H9 (cell line): Measurements from ENCODE around the gene MFAP3. TPM values are rescaled to one million over a fixed set of nuclear protein-coding genes. Genes with fewer than 3 reads are reported as not detected.

Source experiments
- DNase-seq: peaks from one replicate; pipeline ENCODE4 v3.0.0-alpha.2; 2017
- H2AFZ ChIP-seq: one replicate; pipeline ENCODE4 v1.6.1; 2013; ENCODE audit warnings: mild to moderate bottlenecking, low read length, control low read depth, moderate library complexity
- H2AK5ac ChIP-seq: 2 replicates; pipeline ENCODE4 v1.6.1; 2013; ENCODE audit warnings: low read length, control low read depth, mixed read lengths; ENCODE audit not compliant: insufficient read length
- H2BK120ac ChIP-seq: one replicate; pipeline ENCODE4 v1.6.1; 2013; ENCODE audit warnings: low read depth, mild to moderate bottlenecking, low read length, control low read depth, inconsistent platforms; ENCODE audit not compliant: poor library complexity, severe bottlenecking
- H2BK12ac ChIP-seq: 2 replicates; pipeline ENCODE4 v1.6.1; 2013; ENCODE audit warnings: low read length, control low read depth, mixed read lengths, low read depth; ENCODE audit not compliant: insufficient read length
- H2BK15ac ChIP-seq: 2 replicates; pipeline ENCODE4 v1.6.1; 2013; ENCODE audit warnings: low read depth, low read length, control low read depth
- H2BK20ac ChIP-seq: one replicate; pipeline ENCODE4 v1.6.1; 2013; ENCODE audit warnings: low read depth, mild to moderate bottlenecking, low read length, control low read depth, inconsistent platforms; ENCODE audit not compliant: poor library complexity, severe bottlenecking
- H2BK5ac ChIP-seq: 2 replicates; pipeline ENCODE4 v1.6.1; 2013; ENCODE audit warnings: low read length, control low read depth, mixed read lengths; ENCODE audit not compliant: insufficient read length
- H3K14ac ChIP-seq: 2 replicates; pipeline ENCODE4 v1.6.1; 2013; ENCODE audit warnings: low read length, control low read depth; ENCODE audit not compliant: insufficient read depth
- H3K18ac ChIP-seq: 2 replicates; pipeline ENCODE4 v1.6.1; 2013; ENCODE audit warnings: low read depth, mild to moderate bottlenecking, mixed read lengths, low read length, control low read depth; ENCODE audit not compliant: insufficient read length
- H3K23ac ChIP-seq: 2 replicates; pipeline ENCODE4 v1.6.1; 2013; ENCODE audit warnings: low read length, control low read depth, mixed read lengths, low read depth; ENCODE audit not compliant: insufficient read length
- H3K23me2 ChIP-seq: 2 replicates; pipeline ENCODE4 v1.6.1; 2013; ENCODE audit warnings: low read depth, mild to moderate bottlenecking, mixed read lengths, low read length, control low read depth; ENCODE audit not compliant: insufficient read length, poor library complexity, severe bottlenecking
- H3K27ac ChIP-seq: 2 replicates; pipeline ENCODE4 v1.5.1; 2013; ENCODE audit warnings: low read length, control low read depth, mixed read lengths, low read depth; ENCODE audit not compliant: insufficient read length
- H3K27me3 ChIP-seq: 2 replicates; pipeline ENCODE4 v1.6.1; 2013; ENCODE audit warnings: low read length, control low read depth, inconsistent platforms; ENCODE audit not compliant: insufficient read depth
- H3K4ac ChIP-seq: 2 replicates; pipeline ENCODE4 v1.6.1; 2013; ENCODE audit warnings: low read depth, mild to moderate bottlenecking, control low read depth, inconsistent platforms, low read length, moderate library complexity
- H3K4me1 ChIP-seq: 2 replicates; pipeline ENCODE4 v1.6.1; 2013; ENCODE audit warnings: low read length, control low read depth, inconsistent platforms; ENCODE audit not compliant: insufficient read depth
- H3K4me2 ChIP-seq: 2 replicates; pipeline ENCODE4 v1.6.1; 2013; ENCODE audit warnings: low read length, control low read depth, mixed read lengths; ENCODE audit not compliant: insufficient read length, insufficient read depth
- H3K56ac ChIP-seq: 2 replicates; pipeline ENCODE4 v1.6.1; 2013; ENCODE audit warnings: low read depth, mild to moderate bottlenecking, mixed read lengths, low read length, control low read depth; ENCODE audit not compliant: insufficient read length
- H3K79me1 ChIP-seq: 2 replicates; pipeline ENCODE4 v1.6.1; 2013; ENCODE audit warnings: low read depth, mild to moderate bottlenecking, moderate library complexity, low read length, control low read depth, inconsistent platforms; ENCODE audit not compliant: insufficient read depth, poor library complexity, severe bottlenecking
- H3K79me2 ChIP-seq: 2 replicates; pipeline ENCODE4 v1.6.1; 2013; ENCODE audit warnings: low read length, control low read depth, inconsistent platforms; ENCODE audit not compliant: insufficient read depth
- H3K9ac ChIP-seq: 2 replicates; pipeline ENCODE4 v1.6.1; 2013; ENCODE audit warnings: low read length, control low read depth, mixed read lengths; ENCODE audit not compliant: insufficient read length; ENCODE audit errors: extremely low read depth
- H3K9me3 ChIP-seq: one replicate; pipeline ENCODE4 v1.6.1; 2013; ENCODE audit warnings: low read depth, low read length, inconsistent platforms; ENCODE audit not compliant: control insufficient read depth
- H3T11ph ChIP-seq: one replicate; pipeline ENCODE4 v1.6.1; 2013; ENCODE audit warnings: mild to moderate bottlenecking, low read length, control low read depth, inconsistent platforms
- H4K20me1 ChIP-seq: one replicate; pipeline ENCODE4 v1.6.1; 2013; ENCODE audit not compliant: control insufficient read depth, insufficient read length, insufficient read depth
- H4K5ac ChIP-seq: 2 replicates; pipeline ENCODE4 v1.6.1; 2013; ENCODE audit warnings: low read depth, mild to moderate bottlenecking, mixed read lengths, low read length, control low read depth; ENCODE audit not compliant: insufficient read length
- H4K8ac ChIP-seq: replicated peaks from 2 replicates; pipeline ENCODE4 v1.6.1; 2013; ENCODE audit warnings: low read length, control low read depth, mixed read lengths, low read depth; ENCODE audit not compliant: insufficient read length
- H4K91ac ChIP-seq: 2 replicates; pipeline ENCODE4 v1.6.1; 2013; ENCODE audit warnings: low read depth, mild to moderate bottlenecking, moderate library complexity, mixed read lengths, low read length, control low read depth; ENCODE audit not compliant: insufficient read length
- H3K27ac Mint-ChIP-seq, 3 experiments: 2 replicates in 2 of 3; 3 replicates in 1 of 3; pipeline ENCODE4 v1.8.0; 2020 to 2021; ENCODE audit warnings: mixed read lengths in 3 of 3, mild to moderate bottlenecking in 1 of 3, moderate library complexity in 1 of 3
- H3K27me3 Mint-ChIP-seq: 2 replicates; pipeline ENCODE4 v1.8.0; 2021; ENCODE audit warnings: low read depth, mild to moderate bottlenecking, moderate library complexity, mixed read lengths
- H3K36me3 Mint-ChIP-seq, 3 experiments: 2 replicates in 2 of 3; 3 replicates in 1 of 3; pipeline ENCODE4 v1.8.0; 2020 to 2021; ENCODE audit warnings: low read depth in 3 of 3, mixed read lengths in 3 of 3; ENCODE audit not compliant: insufficient read depth in 1 of 3
- H3K4me1 Mint-ChIP-seq, 2 experiments: 2 replicates each; pipeline ENCODE4 v1.8.0; 2020; ENCODE audit warnings: mixed read lengths in 2 of 2
- H3K4me3 Mint-ChIP-seq, 2 experiments: 2 replicates in 1 of 2; 3 replicates in 1 of 2; pipeline ENCODE4 v1.8.0; 2020 to 2021; ENCODE audit warnings: mild to moderate bottlenecking in 2 of 2, mixed read lengths in 2 of 2, moderate library complexity in 1 of 2
- H3K9me3 Mint-ChIP-seq, 2 experiments: 2 replicates in 1 of 2; 3 replicates in 1 of 2; pipeline ENCODE4 v1.8.0; 2020; ENCODE audit warnings: mild to moderate bottlenecking in 2 of 2, mixed read lengths in 2 of 2, moderate library complexity in 1 of 2
- CTCF ChIP-seq: fragments of 200-600 bp; sonication (generic); conservative IDR thresholded peaks from 3 replicates; pipeline ENCODE4 v1.8.0; 2021; ENCODE audit warnings: antibody characterized with exemption, mild to moderate bottlenecking
- WGBS: extraction: QIAGEN DNeasy Blood & Tissue Kit; methylation state at CpG from one replicate; pipeline ENCODE4 v1.1.7; 2013; ENCODE audit warnings: missing lambda C conversion rate, low lambda C conversion rate, mixed read lengths; ENCODE audit not compliant: insufficient read length; ENCODE audit errors: extremely low coverage; 5-methylcytosine and 5-hydroxymethylcytosine counted together
- total RNA-seq: library from RNA; stranded (reverse); gene quantifications from 2 replicates; pipeline ENCODE4 v1.2.1, GENCODE V29; 2021

Gene MFAP3
- total RNA-seq, 1 experiment from 2014 or later, result 24.5 TPM

DNA sequence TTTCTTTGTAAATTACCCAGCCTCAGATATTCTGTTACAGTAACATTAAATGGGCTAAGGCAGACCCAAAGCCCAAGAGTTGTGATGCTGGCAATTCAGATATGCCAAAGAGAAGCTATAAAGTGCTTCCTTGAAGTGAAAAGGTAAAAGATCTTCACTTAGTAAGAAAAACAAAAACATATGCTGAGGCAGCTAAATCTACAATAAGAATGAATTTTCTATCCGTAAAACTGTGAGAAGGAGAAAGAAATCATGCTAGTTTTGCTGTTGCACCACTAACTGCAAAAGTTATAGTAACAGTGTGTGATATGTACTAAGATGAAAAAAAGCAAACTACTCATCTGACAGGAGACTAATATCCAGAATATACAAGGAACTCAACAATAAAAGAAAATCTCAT lies 40.0 kb upstream of the MFAP3 start:
- Histone ChIP-seq H3K9ac (no peak overlapping the region), H3K23me2 (no peaks in the 10 kb centered on the region), H2BK120ac (no peak overlapping the region), H4K20me1 (no peaks in the 10 kb centered on the region), H3K79me1 (no peaks in the 10 kb centered on the region), H3K18ac (no peak overlapping the region), H4K8ac (no peak overlapping the region), H2BK12ac (no peak overlapping the region), H3K4ac (no peak overlapping the region), H3K79me2 (no peaks in the 10 kb centered on the region), H2BK15ac (no peak overlapping the region), H2AFZ (no peak overlapping the region), H4K5ac (no peak overlapping the region), H3T11ph (no peak overlapping the region), H4K91ac (no peak overlapping the region), H3K27ac (no peak overlapping the region), H2BK20ac (no peak overlapping the region), H3K23ac (no peak overlapping the region), H3K56ac (no peak overlapping the region), H3K4me1 (no peaks in the 10 kb centered on the region), H2AK5ac (no peak overlapping the region), H3K27me3 (no peaks in the 10 kb centered on the region), H3K14ac (no peak overlapping the region), H3K4me2 (no peak overlapping the region), H3K9me3 (no peaks in the 10 kb centered on the region), H2BK5ac (no peak overlapping the region)
- H3K27me3 Mint-ChIP-seq, result no peaks in the 10 kb centered on the region
- H3K27ac Mint-ChIP-seq, result no peak overlapping the region
- TF ChIP-seq CTCF, result no peak
- no CpG with 5 or more reads among the region's 1 CpG for WGBS
- no peaks in the 10 kb centered on the region for H3K4me1 Mint-ChIP-seq
- H3K9me3 Mint-ChIP-seq, result no peaks in the 10 kb centered on the region
- H3K4me3 Mint-ChIP-seq, result no peak overlapping the region
- DNase-seq, result no peak
- peaks cover 0 to 3% (median 0%) of the 10 kb centered on the region in 3 experiments; a peak in 2 of 7 replicates for H3K36me3 Mint-ChIP-seq
